PC-3 (cell line): Measurements from ENCODE around the gene HNMT.

Source experiments
- CTCF ChIP-seq: fragments of 300-600 bp; sonication (generic); conservative IDR thresholded peaks from 2 replicates; pipeline ENCODE4 v1.5.1; 2017; ENCODE audit warnings: antibody characterized with exemption, low read depth, mild to moderate bottlenecking, low read length
- EZH2 ChIP-seq: fragments of 300-600 bp; sonication (generic); IDR thresholded peaks from one replicate; pipeline ENCODE4 v1.6.1; 2017; ENCODE audit warnings: antibody characterized with exemption, mild to moderate bottlenecking, low read length; ENCODE audit not compliant: unreplicated experiment

- TF ChIP-seq CTCF (no peak), EZH2 (no peak)
Observed at GRCh38 chr2:138015494-138015893, 51.2 kb downstream of the HNMT start.
